HepG2 (cell line): ENCODE results near the gene SLC4A7. TPM values are rescaled to one million over a fixed set of nuclear protein-coding genes. Genes with fewer than 3 reads are reported as not detected.

Source experiments
- AHR ChIP-seq: IDR thresholded peaks from 2 replicates; pipeline ENCODE4 v1.6.1; 2018; ENCODE audit warnings: missing genetic modification reagents, missing compliant biosample characterization
- ARID2 ChIP-seq: sonication (generic); formaldehyde crosslinking; IDR thresholded peaks from 2 replicates; pipeline ENCODE4 v1.8.1; 2022; ENCODE audit warnings: mild to moderate bottlenecking, missing genetic modification reagents, borderline replicate concordance
- CENPX ChIP-seq: sonication (generic); formaldehyde crosslinking; IDR thresholded peaks from 2 replicates; pipeline ENCODE4 v1.9.0; 2021; ENCODE audit warnings: mild to moderate bottlenecking, missing genetic modification reagents, moderate library complexity
- HNF4G ChIP-seq, 2 experiments: sonication (generic) in 1 of 2; formaldehyde crosslinking in 1 of 2; IDR thresholded peaks; 2 replicates each; pipeline versions ENCODE4 v1.4.0 to v1.6.1; 2011 to 2020; ENCODE audit warnings: borderline replicate concordance in 2 of 2, low read depth in 2 of 2, mild to moderate bottlenecking in 2 of 2, low read length in 1 of 2, missing genetic modification reagents in 1 of 2, moderate library complexity in 1 of 2
- HNRNPL ChIP-seq: fragments of 200-400 bp; formaldehyde crosslinking; IDR thresholded peaks from 2 replicates; pipeline ENCODE4 v1.6.1; 2017; ENCODE audit warnings: mild to moderate bottlenecking, low read depth, low read length
- JUNB ChIP-seq: sonication (generic); formaldehyde crosslinking; IDR thresholded peaks from 2 replicates; pipeline ENCODE4 v1.8.0; 2022; ENCODE audit warnings: missing genetic modification reagents, mild to moderate bottlenecking, borderline replicate concordance
- KDM3A ChIP-seq: IDR thresholded peaks from 2 replicates; pipeline ENCODE4 v1.6.1; 2018; ENCODE audit warnings: low read depth, missing compliant biosample characterization
- LCORL ChIP-seq, 2 experiments: fragments of 450-650 bp in 1 of 2; sonication (generic) in 1 of 2; formaldehyde crosslinking in 1 of 2; IDR thresholded peaks; 2 replicates each; pipeline versions ENCODE4 v1.5.0 to v1.6.1; 2017 to 2020; ENCODE audit warnings: antibody characterized with exemption in 1 of 2, missing genetic modification reagents in 1 of 2
- PLRG1 ChIP-seq: fragments of 450-650 bp; conservative IDR thresholded peaks from 2 replicates; pipeline ENCODE4 v1.6.1; 2016
- SOX6 ChIP-seq, 2 experiments: fragments of 450-650 bp in 1 of 2; sonication (generic) in 1 of 2; formaldehyde crosslinking in 1 of 2; IDR thresholded peaks; 2 replicates each; pipeline versions ENCODE4 v1.4.0 to v1.6.1; 2017 to 2020; ENCODE audit warnings: antibody characterized with exemption in 1 of 2, mild to moderate bottlenecking in 1 of 2, missing genetic modification reagents in 1 of 2
- TEAD2 ChIP-seq: sonication (generic); formaldehyde crosslinking; IDR thresholded peaks from 2 replicates; pipeline ENCODE4 v1.9.0; 2021; ENCODE audit warnings: missing genetic modification reagents
- ZNF205 ChIP-seq: IDR thresholded peaks from 2 replicates; pipeline ENCODE4 v1.6.1; 2018; ENCODE audit warnings: missing biosample characterization, missing genetic modification reagents
- ZNF703 ChIP-seq: sonication (generic); formaldehyde crosslinking; IDR thresholded peaks from 2 replicates; pipeline ENCODE4 v1.5.1; 2020; ENCODE audit warnings: missing genetic modification reagents, mild to moderate bottlenecking, moderate library complexity, borderline replicate concordance
- polyA plus RNA-seq, 8 experiments: library from polyadenylated mRNA; depleted of rRNA in 3 of 8; stranded (reverse) in 7 of 8; unstranded in 1 of 8; fragments of >200 nt; fragmentation: Illumina TruSeq in 4 of 8; extraction: Trizol in 4 of 8; gene quantifications; 2 replicates each; pipeline versions ENCODE4 v1.2.1 to v1.2.3, GENCODE V29; 2011 to 2016; ENCODE audit warnings: low read depth in 4 of 8, missing spikeins in 1 of 8, mixed read lengths in 1 of 8; ENCODE audit not compliant: insufficient read depth in 1 of 8
- total RNA-seq, 5 experiments: library from RNA; depleted of rRNA; stranded (reverse); fragments of >200 nt; fragmentation: Illumina TruSeq; extraction: Trizol; gene quantifications; 2 replicates each; pipeline ENCODE4 v1.2.3, GENCODE V29; 2016; ENCODE audit warnings: low read depth in 1 of 5
- TF ChIP-seq, protein P1 (sequence below): sonication (generic); formaldehyde crosslinking; IDR thresholded peaks from 2 replicates; pipeline ENCODE4 v1.4.0; 2020; ENCODE audit warnings: missing genetic modification reagents, borderline replicate concordance
- TF ChIP-seq, protein P2 (sequence below): sonication (generic); formaldehyde crosslinking; IDR thresholded peaks from 2 replicates; pipeline ENCODE4 v1.4.0; 2020; ENCODE audit warnings: mild to moderate bottlenecking, missing genetic modification reagents, borderline replicate concordance
- TF ChIP-seq, protein P3 (sequence below): sonication (generic); formaldehyde crosslinking; IDR thresholded peaks from 2 replicates; pipeline ENCODE4 v1.5.0; 2020; ENCODE audit warnings: missing genetic modification reagents

SLC4A7 gene
- total and polyA plus RNA-seq, 2 of the 13 experiments (the other 11 are each of a cell fraction or from before 2014, with no cell fraction given): 16.4 to 43.8 TPM

DNA sequence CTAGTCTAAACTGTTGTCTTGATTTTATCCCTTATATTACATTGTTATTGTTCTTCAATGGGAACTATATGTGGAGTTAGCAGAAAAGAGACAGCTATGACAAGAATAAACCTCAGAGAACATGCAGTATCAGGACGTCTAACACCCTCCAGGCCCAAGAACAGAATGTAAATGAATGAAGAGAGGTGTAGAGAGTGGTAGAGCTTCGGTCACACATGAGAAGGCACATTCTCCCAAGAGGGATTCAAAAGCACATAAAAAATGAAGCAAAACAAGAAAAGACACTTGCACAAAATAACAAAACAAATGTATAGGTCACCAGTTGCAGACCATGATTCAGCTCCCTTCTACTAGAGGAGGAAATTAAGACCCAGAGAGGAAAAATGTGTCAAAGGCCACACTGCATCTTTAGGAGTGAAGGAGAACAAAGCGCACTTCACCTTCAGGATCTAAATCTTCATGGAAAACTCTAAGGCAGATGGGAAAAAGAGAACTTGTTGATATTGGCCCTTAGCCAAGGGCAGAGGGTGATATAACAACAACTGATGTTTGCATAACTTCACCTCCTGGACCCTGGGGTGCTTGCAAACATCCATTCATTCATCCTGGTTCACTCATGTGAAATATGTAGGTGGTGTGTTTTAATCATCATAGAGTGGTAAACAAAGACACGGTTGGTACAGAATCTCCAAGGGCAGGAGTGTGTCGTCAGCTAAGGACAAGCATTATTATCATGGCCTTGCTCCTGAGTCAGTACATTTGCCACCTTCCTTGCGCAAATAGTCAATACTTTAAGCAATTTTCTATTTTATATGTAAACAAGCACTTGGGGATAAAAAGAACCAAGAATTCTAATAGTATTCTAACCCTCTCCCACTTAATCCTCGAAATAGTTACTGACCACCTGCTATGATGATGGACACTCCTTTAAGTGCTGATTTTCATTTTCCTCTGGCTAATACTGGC is 123.8 kb downstream of the SLC4A7 start (continued):
- TF ChIP-seq ZNF205 (CRISPR knock-in tag) (0 out of 2 replicates have a peak, but pooled peaks have one; percentile 15), KDM3A (CRISPR knock-in tag) (peak; percentile 86), LCORL (IDR thresholded peaks at IDR 0.05) (peak; percentile 99), LCORL (CRISPR knock-in tag; IDR thresholded peaks at IDR 0.05) (peak; percentile 84; the same call in 1 of the 2 replicates), JUNB (CRISPR knock-in tag) (peak; percentile 80), PLRG1 (no peak), HNRNPL (no peak), TEAD2 (CRISPR knock-in tag) (no peak), HNF4G (IDR thresholded peaks at IDR 0.05; ENCODE audit: borderline replicate concordance, low read depth, low read length) (peak; percentile 95), HNF4G (CRISPR knock-in tag; IDR thresholded peaks at IDR 0.05; ENCODE audit: borderline replicate concordance, low read depth) (peak; percentile 72; the same call in 1 of the 2 replicates), CENPX (CRISPR knock-in tag) (no peak), ZNF703 (CRISPR knock-in tag) (peak; percentile 95), ARID2 (CRISPR knock-in tag) (peak; percentile 92; the same call in 1 of the 2 replicates), SOX6 (IDR thresholded peaks at IDR 0.05) (no peak), SOX6 (CRISPR knock-in tag; IDR thresholded peaks at IDR 0.05) (peak; percentile 99), AHR (CRISPR knock-in tag) (peak; percentile 62; the same call in 1 of the 2 replicates)
- TF ChIP-seq, protein P1, sequence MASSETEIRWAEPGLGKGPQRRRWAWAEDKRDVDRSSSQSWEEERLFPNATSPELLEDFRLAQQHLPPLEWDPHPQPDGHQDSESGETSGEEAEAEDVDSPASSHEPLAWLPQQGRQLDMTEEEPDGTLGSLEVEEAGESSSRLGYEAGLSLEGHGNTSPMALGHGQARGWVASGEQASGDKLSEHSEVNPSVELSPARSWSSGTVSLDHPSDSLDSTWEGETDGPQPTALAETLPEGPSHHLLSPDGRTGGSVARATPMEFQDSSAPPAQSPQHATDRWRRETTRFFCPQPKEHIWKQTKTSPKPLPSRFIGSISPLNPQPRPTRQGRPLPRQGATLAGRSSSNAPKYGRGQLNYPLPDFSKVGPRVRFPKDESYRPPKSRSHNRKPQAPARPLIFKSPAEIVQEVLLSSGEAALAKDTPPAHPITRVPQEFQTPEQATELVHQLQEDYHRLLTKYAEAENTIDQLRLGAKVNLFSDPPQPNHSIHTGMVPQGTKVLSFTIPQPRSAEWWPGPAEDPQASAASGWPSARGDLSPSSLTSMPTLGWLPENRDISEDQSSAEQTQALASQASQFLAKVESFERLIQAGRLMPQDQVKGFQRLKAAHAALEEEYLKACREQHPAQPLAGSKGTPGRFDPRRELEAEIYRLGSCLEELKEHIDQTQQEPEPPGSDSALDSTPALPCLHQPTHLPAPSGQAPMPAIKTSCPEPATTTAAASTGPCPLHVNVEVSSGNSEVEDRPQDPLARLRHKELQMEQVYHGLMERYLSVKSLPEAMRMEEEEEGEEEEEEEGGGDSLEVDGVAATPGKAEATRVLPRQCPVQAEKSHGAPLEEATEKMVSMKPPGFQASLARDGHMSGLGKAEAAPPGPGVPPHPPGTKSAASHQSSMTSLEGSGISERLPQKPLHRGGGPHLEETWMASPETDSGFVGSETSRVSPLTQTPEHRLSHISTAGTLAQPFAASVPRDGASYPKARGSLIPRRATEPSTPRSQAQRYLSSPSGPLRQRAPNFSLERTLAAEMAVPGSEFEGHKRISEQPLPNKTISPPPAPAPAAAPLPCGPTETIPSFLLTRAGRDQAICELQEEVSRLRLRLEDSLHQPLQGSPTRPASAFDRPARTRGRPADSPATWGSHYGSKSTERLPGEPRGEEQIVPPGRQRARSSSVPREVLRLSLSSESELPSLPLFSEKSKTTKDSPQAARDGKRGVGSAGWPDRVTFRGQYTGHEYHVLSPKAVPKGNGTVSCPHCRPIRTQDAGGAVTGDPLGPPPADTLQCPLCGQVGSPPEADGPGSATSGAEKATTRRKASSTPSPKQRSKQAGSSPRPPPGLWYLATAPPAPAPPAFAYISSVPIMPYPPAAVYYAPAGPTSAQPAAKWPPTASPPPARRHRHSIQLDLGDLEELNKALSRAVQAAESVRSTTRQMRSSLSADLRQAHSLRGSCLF (CRISPR knock-in tag): no peak; the same call in 1 of the 2 replicates
- TF ChIP-seq, protein P2, sequence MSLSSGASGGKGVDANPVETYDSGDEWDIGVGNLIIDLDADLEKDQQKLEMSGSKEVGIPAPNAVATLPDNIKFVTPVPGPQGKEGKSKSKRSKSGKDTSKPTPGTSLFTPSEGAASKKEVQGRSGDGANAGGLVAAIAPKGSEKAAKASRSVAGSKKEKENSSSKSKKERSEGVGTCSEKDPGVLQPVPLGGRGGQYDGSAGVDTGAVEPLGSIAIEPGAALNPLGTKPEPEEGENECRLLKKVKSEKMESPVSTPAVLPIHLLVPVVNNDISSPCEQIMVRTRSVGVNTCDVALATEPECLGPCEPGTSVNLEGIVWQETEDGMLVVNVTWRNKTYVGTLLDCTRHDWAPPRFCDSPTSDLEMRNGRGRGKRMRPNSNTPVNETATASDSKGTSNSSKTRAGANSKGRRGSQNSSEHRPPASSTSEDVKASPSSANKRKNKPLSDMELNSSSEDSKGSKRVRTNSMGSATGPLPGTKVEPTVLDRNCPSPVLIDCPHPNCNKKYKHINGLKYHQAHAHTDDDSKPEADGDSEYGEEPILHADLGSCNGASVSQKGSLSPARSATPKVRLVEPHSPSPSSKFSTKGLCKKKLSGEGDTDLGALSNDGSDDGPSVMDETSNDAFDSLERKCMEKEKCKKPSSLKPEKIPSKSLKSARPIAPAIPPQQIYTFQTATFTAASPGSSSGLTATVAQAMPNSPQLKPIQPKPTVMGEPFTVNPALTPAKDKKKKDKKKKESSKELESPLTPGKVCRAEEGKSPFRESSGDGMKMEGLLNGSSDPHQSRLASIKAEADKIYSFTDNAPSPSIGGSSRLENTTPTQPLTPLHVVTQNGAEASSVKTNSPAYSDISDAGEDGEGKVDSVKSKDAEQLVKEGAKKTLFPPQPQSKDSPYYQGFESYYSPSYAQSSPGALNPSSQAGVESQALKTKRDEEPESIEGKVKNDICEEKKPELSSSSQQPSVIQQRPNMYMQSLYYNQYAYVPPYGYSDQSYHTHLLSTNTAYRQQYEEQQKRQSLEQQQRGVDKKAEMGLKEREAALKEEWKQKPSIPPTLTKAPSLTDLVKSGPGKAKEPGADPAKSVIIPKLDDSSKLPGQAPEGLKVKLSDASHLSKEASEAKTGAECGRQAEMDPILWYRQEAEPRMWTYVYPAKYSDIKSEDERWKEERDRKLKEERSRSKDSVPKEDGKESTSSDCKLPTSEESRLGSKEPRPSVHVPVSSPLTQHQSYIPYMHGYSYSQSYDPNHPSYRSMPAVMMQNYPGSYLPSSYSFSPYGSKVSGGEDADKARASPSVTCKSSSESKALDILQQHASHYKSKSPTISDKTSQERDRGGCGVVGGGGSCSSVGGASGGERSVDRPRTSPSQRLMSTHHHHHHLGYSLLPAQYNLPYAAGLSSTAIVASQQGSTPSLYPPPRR: peak; percentile 98
- TF ChIP-seq, protein P3, sequence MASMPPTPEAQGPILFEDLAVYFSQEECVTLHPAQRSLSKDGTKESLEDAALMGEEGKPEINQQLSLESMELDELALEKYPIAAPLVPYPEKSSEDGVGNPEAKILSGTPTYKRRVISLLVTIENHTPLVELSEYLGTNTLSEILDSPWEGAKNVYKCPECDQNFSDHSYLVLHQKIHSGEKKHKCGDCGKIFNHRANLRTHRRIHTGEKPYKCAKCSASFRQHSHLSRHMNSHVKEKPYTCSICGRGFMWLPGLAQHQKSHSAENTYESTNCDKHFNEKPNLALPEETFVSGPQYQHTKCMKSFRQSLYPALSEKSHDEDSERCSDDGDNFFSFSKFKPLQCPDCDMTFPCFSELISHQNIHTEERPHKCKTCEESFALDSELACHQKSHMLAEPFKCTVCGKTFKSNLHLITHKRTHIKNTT: no peak
